ENCODE measurements around the gene ASNSD1. TPM values are rescaled to one million over a fixed set of nuclear protein-coding genes. Genes with fewer than 3 reads are reported as not detected.
A peak's percentile ranks its signal among the peaks of the same experiment; 100 is the strongest.
"Not testable (repeated sequence)": the region's sequence is repeated elsewhere in the genome, so short reads cannot be mapped to it uniquely, and the experiment has no call there.

Gene ASNSD1
- total RNA-seq, 1 experiment from 2014 or later: 41.4 TPM

DNA sequence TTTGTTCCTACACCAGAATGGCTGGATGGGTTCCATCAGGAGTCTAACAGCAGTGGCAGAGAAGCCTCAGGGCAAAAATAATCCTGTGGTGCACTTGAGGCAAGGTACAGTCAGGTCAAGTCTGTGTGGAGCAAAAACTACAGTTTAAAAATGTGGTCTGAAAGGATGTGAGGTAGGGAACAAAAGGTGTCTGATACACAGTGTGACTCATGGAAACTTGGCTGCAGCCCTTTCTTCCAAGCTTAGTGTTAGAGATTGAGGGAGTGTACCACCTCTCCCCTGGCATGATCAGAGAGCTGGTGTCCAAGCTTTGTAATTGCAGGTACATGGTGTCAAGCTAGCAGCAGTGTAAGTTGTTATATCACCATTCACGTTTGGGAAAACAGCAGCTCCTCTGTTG lies 22.1 kb downstream of the ASNSD1 start:
- peaks cover 11% of the 10 kb centered on the region for H3K4me1 Mint-ChIP-seq (ENCODE audit: insufficient read depth, unreplicated experiment)
- CTCF ChIA-PET: interaction anchor here (0.5 to 6.3 kb wide), 7 partner anchors 8 to 250 kb away, joined by 3 to 31 read pairs (median 5); partner anchors contain the start of gene ANKAR
- H3K9me3 Mint-ChIP-seq (ENCODE audit: unreplicated experiment): peaks cover 21% of the 10 kb centered on the region
- TF ChIP-seq, protein P1, sequence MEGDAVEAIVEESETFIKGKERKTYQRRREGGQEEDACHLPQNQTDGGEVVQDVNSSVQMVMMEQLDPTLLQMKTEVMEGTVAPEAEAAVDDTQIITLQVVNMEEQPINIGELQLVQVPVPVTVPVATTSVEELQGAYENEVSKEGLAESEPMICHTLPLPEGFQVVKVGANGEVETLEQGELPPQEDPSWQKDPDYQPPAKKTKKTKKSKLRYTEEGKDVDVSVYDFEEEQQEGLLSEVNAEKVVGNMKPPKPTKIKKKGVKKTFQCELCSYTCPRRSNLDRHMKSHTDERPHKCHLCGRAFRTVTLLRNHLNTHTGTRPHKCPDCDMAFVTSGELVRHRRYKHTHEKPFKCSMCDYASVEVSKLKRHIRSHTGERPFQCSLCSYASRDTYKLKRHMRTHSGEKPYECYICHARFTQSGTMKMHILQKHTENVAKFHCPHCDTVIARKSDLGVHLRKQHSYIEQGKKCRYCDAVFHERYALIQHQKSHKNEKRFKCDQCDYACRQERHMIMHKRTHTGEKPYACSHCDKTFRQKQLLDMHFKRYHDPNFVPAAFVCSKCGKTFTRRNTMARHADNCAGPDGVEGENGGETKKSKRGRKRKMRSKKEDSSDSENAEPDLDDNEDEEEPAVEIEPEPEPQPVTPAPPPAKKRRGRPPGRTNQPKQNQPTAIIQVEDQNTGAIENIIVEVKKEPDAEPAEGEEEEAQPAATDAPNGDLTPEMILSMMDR (IDR thresholded peaks at IDR 0.05; ENCODE audit: unreplicated experiment): no peak
- H3K27me3 Mint-ChIP-seq (ENCODE audit: insufficient read depth, unreplicated experiment): no peaks in the 10 kb centered on the region
- intact Hi-C loops (cut with micrococcal nuclease): no loop called here
- H3K4me3 Mint-ChIP-seq (ENCODE audit: unreplicated experiment): no peak overlapping the region
- H3K27ac Mint-ChIP-seq (ENCODE audit: low read depth, unreplicated experiment): no peak overlapping the region
- H3K36me3 Mint-ChIP-seq (ENCODE audit: insufficient read depth, unreplicated experiment): peaks cover 8% of the 10 kb centered on the region
- POLR2A ChIA-PET: interaction anchor here (1.1 to 2.4 kb wide), 3 partner anchors 9 to 22 kb away, joined by 3 to 9 read pairs (median 4); partner anchors contain the start of genes ANKAR and ASNSD1
- BruUV-seq (replicated peaks): no TSS peak
- peak; percentile 55 for DNase-seq (ENCODE audit: unreplicated experiment)

DNA sequence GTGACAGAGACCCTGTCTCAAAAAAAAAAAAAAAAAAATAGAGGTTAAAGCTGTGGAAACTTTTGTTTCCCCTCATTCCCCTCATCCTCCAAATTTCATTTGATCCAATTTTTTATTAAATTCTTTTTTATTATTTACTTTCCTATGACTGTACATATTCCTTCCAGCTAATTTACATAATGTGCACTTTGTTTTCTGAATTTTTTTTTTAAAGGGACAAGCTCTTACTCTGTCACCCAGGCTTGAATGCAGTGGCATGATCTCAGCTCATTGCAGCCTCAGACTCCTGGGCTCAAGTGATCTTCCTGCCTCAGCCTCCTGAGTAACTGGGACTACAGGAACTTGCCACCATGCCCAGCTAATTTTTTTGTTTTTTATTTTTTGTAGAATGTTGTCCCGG lies 23.6 kb downstream of the ASNSD1 start:
- DNase-seq (ENCODE audit: unreplicated experiment): no peak
- H3K9me3 Mint-ChIP-seq (ENCODE audit: unreplicated experiment): peaks cover 8% of the 10 kb centered on the region
- no TSS peak for BruUV-seq (replicated peaks)
- intact Hi-C loops (cut with micrococcal nuclease): no loop called here
- peak overlapping the region; percentile 65 for H3K27ac Mint-ChIP-seq (ENCODE audit: low read depth, unreplicated experiment)
- POLR2A ChIA-PET: interaction anchor here (1.1 kb wide), 1 partner anchor 11 kb away, joined by 5 read pairs; no protein-coding TSS in a partner anchor
- no peaks in the 10 kb centered on the region for H3K27me3 Mint-ChIP-seq (ENCODE audit: insufficient read depth, unreplicated experiment)
- H3K4me1 Mint-ChIP-seq (ENCODE audit: insufficient read depth, unreplicated experiment): peaks cover 11% of the 10 kb centered on the region
- no peak overlapping the region for H3K4me3 Mint-ChIP-seq (ENCODE audit: unreplicated experiment)
- TF ChIP-seq, protein P1 (IDR thresholded peaks at IDR 0.05; ENCODE audit: unreplicated experiment): no peak
- no peaks in the 10 kb centered on the region for H3K36me3 Mint-ChIP-seq (ENCODE audit: insufficient read depth, unreplicated experiment)
- CTCF ChIA-PET: interaction anchor here (1.5 to 6.3 kb wide), 5 partner anchors 9 to 14 kb away, joined by 4 to 31 read pairs (median 17); partner anchors contain the start of gene ANKAR

DNA sequence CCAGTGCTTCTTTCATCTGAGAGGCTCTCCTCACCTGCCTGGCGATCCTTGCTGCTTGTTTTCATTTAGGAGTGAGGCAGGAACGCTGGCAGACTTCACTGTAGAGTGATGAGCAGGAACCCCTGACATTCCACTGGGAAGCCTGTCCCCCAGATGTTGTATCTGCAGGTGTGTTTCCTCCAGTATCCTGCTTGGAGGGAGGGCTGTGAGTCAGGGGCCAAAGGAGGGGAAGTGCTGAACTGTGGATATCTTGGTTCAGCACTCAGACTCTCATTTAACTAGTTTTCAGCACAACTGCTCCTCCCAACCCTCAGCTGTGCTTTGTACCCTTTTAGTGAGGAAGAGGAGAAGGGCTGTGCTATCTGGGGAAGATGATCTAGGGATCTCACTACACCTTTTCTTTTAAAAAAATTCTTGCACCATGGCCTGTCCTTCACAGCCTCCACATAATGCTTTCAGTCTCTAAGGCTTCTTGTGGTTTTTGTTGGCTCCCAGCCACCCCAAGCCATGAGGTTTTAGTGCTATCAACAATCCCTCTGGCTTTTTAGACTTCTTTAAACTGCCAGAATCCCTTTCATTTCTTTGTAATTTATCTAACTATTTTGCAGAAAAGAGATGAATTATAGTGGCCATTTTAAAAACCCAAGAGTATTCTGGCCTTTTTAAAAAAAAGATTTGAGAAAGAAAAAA lies 24.4 kb downstream of the ASNSD1 start:
- Mint-ChIP-seq H3K4me1 (ENCODE audit: insufficient read depth, unreplicated experiment) (peaks cover 11% of the 10 kb centered on the region), H3K4me3 (ENCODE audit: unreplicated experiment) (no peak overlapping the region), H3K9me3 (ENCODE audit: unreplicated experiment) (no peaks in the 10 kb centered on the region), H3K36me3 (ENCODE audit: insufficient read depth, unreplicated experiment) (no peaks in the 10 kb centered on the region), H3K27ac (ENCODE audit: low read depth, unreplicated experiment) (peak overlapping the region; percentile 65), H3K27me3 (ENCODE audit: insufficient read depth, unreplicated experiment) (no peaks in the 10 kb centered on the region)
- intact Hi-C loops (cut with micrococcal nuclease): no loop called here
- ChIA-PET POLR2A (interaction anchor here (1.1 kb wide), 1 partner anchor 10 kb away, joined by 5 read pairs; no protein-coding TSS in a partner anchor), CTCF (interaction anchor here (0.9 to 6.3 kb wide), 7 partner anchors 10 to 24 kb away, joined by 3 to 31 read pairs (median 8); partner anchors contain the start of genes ANKAR and ASNSD1)
- DNase-seq (ENCODE audit: unreplicated experiment): peak; percentile 68
- TF ChIP-seq, protein P1 (IDR thresholded peaks at IDR 0.05; ENCODE audit: unreplicated experiment): no peak
- no TSS peak for BruUV-seq (replicated peaks)

DNA sequence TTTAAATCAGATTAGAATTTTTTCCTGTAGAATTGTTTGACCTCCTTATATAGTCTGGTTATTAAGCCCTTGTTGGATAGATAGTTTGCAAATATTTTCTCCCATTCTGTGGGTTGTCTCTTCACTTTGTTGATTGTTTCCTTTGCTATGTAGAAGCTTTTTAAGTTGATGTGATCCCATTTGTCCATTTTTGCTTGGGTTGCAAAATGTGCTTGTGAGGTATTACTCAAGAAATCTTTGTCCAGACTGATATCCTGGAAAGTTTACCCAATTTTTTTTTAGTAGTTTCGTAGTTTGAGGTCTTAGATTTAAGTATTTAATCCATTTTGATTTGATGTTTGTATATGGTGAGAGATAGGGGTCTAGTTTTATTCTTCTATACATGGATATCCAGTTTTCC lies 26.5 kb downstream of the ASNSD1 start:
- BruUV-seq (replicated peaks); H3K27me3 Mint-ChIP-seq (ENCODE audit: insufficient read depth, unreplicated experiment); DNase-seq (ENCODE audit: unreplicated experiment); H3K9me3 Mint-ChIP-seq (ENCODE audit: unreplicated experiment); intact Hi-C loops (cut with micrococcal nuclease); H3K4me3 Mint-ChIP-seq (ENCODE audit: unreplicated experiment); H3K36me3 Mint-ChIP-seq (ENCODE audit: insufficient read depth, unreplicated experiment); H3K27ac Mint-ChIP-seq (ENCODE audit: low read depth, unreplicated experiment); POLR2A ChIA-PET: not testable (repeated sequence)
- peaks cover 11% of the 10 kb centered on the region for H3K4me1 Mint-ChIP-seq (ENCODE audit: insufficient read depth, unreplicated experiment)
- CTCF ChIA-PET: interaction anchor here (1.1 to 6.3 kb wide), 5 partner anchors 8 to 72 kb away, joined by 3 to 31 read pairs (median 8); partner anchors contain the start of gene ASNSD1

Measured in MCF 10A (cell line).